ENCODE results near the gene ALDH1L2.
"Not testable (repeated sequence)": the region's sequence is repeated elsewhere in the genome, so short reads cannot be mapped to it uniquely, and the experiment has no call there.

The ALDH1L2 gene

DNA sequence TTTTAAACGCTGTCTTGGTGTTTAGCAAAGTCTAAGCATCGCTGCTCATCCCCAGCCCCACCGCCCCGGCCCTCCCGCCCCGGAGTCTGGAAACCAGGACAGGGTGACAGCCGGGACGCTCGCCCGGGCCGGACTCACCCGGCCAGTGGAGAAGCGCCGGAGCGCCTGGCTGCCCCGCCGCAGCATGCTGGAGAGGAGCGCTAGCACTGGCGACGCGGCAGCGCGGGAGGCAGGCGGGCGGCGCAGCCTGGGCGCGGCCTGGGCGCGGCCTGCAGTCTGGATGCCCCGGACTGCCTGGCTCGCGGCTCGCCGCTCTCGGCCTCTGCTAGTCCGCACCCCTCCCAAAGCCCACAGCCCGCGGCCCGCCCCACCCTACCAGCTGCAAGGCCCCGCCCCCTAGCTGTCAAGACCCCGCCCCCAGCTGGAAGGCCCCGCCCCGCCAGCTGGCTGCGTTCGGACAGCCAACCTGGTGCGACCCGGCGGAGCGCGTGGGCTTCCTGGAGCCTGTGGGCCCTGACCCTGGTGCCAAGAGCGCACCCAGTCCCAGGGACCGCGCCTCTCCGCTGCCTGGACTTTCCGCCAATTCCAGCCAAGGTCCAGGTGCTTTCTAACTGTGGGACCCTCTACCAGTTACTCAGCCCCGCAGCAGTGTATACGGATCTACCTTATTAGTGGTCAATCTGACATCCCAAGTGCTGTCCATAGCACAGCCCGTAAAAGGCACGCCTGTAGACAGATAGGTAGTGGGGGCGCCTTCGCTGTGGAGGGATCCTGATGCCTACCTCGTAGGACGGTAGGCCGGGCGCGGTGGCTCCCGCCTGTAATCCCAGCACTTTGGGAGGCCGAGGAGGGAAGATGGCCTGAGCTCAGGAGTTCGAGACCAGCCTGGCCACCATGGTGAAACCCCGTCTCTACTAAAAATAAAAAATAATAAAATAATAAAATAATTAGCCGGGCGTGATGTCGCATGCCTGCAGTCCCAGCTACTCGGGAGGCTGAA lies at the start of gene ALDH1L2:
TSS of gene ALDH1L2 (minus strand) at position 208 of the 1,000 bp plus-strand sequence. CDS start at position 186, 22 bp downstream.
- DNase-seq (ENCODE audit: low read depth in 2 of 2) = peak; percentile 2 to 47

DNA sequence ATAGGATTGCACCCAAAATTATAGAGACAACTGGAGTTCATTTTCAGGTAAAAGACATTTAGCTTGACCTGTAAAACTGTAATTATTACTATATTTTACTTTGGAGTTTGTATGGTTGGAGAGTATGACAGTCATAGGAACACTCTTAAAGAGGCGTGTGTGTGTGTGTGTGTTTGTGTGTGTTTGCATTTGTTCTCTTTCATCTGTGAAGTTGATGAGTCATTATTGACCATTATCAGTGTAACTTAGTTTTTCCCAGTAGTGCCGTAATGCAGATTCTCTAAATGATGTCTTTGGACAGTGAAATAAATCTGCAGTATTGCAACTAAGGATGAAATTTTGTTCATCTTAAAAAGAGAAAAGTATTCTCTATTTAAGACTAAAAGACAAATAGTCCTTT lies 36.3 kb upstream of the ALDH1L2 start:
- no peak for DNase-seq (ENCODE audit: low read depth in 2 of 2)

DNA sequence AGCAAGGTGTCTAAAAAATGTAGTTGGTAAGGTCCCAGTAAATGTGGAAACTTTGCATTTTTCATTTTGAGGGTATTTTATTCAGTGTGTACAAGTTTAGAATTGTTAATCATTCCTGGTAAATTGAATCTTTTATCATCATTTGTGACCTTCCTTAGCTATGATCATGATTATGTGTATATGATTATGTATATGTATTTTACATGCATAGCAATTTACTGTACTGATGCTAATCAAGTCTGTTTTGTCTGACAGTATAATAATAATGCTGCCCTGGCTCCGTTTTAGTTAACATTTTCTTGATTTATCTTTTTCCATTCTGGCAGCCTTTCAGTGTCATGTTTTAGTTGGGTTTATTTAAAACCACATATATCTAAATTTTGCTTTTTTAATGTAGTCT lies 32.7 kb upstream of the ALDH1L2 start:
- DNase-seq (ENCODE audit: low read depth in 2 of 2) = no peak

DNA sequence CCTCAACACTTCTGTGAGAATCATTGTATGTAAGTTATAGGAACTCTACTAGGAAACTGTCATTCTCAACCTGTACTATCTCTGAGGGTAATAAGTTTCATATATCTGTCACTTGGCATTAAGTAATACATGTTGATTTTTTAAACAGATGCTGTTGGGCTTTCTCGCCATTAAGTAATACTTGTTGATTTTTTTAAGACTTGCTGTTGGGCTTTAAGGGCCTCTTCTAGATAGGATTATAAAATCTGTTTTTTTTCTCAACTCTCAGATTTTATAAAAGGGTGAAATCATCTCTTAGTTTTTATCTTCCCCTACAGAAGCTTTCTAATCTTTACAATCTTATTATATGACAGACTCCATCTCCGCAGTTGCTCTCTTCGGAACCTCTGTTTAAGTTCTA lies 28.8 kb upstream of the ALDH1L2 start:
- DNase-seq (ENCODE audit: low read depth in 2 of 2) = no peak

DNA sequence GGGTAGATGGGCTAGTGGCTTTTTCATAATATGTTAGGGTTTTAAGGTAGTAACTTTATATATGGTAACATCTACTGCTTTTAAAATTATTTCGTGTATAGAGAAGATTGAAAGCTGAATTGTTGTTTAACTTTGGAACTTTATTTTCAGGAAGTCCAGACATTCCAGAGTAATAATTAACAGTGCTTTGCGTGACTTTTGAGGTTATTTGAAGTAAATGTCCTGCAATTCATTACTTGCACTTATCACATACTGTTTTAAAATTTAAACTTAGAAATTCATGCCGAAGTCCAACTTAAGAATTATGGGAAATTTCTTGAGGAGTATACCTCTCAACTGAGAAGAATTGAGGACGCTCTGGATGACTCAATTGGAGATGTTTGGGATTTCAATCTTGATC lies 26.6 kb upstream of the ALDH1L2 start:
- no peak for DNase-seq (ENCODE audit: low read depth in 2 of 2)

DNA sequence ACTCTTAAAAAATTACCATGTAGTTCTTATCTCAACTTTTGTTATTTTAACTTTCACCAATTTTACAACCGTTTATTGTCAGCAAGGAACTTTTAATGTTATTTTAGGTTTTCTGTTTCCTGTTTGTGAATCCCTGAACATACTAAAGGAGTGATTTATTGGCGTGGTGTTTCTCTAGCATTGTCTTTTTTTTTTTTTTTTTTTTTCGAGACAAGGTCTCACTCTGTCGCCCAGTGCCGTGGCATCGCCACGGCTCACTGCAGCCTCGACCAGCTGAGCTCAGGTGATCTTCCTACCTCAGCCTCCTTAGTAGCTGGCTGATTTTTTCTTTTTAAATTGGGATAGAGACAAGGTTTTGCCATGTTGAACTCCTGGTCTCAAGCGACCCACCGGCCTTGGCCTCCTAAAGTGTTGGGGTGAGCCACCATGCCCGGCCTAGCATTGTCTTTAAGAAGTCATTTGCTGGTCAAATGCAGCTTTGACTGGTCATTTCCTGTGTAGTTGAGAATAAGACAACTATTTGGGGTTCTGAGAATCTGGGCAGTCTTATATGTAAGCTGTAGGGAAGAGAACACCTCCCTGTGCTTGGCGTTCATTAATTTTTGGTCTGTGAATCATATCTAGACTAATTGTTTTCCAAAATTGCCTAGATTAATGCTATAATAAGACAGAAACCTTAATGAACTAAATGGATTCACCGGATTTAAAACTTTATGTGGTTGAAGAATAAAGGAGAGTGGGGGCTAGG lies 25.4 kb upstream of the ALDH1L2 start:
- DNase-seq (ENCODE audit: low read depth in 2 of 2) = no peak

DNA sequence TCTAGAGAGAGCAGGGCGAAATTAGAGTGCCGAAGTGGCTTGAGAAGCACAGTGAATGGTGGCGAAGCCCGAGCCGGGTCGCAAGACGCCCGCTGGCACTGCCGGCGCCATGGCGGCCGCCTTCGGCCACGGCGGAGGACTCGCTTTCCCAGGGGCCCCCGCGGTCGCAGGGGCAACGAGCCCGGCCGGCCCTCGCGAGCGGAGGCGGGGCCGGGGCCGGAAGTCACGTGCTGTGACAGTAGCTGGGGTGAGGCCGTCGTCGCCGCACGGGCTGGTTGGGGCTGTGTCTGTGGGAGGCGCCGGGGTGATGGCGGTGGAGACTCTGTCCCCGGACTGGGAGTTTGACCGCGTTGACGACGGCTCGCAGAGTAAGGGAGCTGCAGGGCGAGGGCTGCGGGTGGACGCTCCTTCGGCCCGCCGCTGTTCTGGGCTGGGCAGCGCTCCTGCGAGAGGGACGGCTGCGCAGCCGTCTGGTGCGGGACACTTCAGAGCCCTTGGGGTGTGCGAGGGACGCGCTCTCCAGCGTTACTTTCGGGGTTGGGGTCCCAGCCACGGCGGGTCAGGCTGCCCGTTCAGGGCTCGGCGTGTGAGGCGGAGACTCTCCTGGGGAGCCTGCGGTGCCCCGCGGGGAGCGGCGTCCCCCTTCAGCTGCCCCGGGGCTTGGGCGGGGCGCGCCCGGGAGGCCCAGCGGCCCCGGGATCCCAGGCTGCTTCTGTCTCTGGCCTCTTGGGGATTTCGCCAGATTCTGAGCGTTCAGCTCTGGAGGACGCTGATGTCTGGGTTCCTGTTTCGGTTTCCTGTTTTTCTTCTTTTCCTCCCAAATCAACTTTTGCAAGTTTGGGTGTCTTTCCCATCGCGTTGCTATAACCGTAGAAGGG lies 23.5 kb upstream of the ALDH1L2 start, which contains the start of gene WASHC4:
TSS of gene WASHC4 (plus strand) at position 238 of the 878 bp plus-strand sequence. CDS start at position 308, 70 bp downstream.
- peak; percentile 85 to 89 for DNase-seq (ENCODE audit: low read depth in 2 of 2)

DNA sequence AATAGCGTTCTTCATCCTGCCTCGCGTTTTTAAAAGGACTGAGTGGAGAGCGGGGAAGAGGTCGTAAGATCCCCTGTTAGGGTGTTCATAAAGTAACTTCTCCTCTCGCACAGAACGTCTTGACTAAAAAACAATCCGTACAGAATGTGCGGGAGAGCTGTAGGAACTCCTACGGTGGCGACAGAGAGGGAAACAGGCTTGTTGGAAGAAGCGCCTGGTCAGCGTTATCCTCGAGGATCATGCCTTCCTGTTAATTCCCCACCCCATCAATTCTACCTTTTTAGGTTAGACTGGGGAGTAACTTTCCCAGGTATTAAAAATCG lies 22.9 kb upstream of the ALDH1L2 start:
- DNase-seq (ENCODE audit: low read depth in 2 of 2) = peak in 1 of 2 donors; percentile 4

DNA sequence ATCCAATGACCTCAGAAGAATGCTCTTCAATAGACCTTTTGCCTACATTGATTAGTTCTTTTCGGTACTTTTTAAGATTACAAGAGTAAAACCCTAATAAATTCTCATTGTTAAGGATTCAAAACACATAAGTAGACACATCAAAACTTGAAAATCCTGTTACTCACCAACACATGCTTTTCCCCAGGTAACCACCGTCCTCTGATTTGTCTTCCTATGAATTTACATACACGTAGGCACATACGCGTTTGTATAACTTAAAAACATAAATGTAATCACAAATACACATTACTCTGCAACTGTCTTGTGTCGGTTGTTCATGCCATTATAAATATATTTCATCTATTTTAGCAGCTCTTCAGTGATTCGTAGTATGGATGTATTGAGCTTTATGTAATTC lies 22.4 kb upstream of the ALDH1L2 start:
- no peak for DNase-seq (ENCODE audit: low read depth in 2 of 2)

DNA sequence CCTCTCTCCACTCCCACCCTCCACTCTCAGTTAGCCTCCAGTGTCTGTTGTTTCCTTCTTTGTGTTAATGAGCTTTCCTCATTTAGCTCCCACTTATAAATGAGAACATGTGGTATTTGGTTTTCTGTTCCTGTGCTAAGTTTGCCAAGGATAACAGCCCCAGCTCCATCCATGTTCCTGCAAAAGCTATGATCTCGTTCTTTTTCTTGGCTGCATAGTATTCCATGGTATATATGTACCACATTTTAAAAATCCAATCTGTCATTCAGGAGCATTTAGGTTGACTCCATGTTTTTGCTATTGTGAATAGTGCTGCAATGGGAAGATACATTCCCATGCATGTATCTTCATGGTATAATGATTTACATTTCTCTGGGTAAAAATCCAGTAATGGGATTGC lies 20.5 kb upstream of the ALDH1L2 start:
- no peak for DNase-seq (ENCODE audit: low read depth in 2 of 2)

DNA sequence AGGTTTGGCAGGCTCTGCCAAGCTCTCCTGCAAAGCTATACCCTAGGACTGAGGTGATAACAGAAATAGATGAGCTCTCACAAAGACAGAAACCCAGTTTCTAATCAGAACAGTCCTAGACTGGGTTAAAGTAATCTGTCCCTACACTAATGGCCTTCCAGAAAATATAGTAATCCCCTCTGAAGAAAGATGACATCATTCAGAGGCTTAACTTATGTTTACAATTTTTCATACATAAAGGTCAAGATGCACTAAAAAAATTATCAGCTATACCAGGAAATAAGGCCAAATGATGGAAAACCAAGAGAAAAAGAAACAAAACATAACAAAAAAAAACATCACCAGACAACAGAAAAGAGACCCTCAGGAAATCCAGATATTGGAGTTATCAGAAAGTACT lies 18.4 kb upstream of the ALDH1L2 start:
- DNase-seq (ENCODE audit: low read depth in 2 of 2) = no peak

DNA sequence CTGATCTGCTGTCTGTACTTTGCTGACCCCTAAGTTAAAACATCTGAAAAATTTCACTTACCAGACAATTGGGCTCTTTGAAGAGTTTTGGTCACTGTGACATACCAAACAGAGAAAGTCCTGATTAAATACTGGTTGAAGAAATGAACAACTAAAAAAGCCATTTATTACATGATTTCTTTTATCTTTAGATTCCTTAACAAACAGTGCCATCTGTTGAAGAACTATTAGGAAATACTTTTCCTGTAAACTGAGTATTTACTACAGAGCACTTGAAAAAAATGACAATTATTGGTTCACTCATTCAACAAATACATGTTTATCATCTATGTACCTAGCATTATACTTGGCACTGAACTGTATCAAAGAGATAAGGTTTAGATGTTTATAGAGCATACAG lies 16.7 kb upstream of the ALDH1L2 start:
- DNase-seq (ENCODE audit: low read depth in 2 of 2) = no peak

DNA sequence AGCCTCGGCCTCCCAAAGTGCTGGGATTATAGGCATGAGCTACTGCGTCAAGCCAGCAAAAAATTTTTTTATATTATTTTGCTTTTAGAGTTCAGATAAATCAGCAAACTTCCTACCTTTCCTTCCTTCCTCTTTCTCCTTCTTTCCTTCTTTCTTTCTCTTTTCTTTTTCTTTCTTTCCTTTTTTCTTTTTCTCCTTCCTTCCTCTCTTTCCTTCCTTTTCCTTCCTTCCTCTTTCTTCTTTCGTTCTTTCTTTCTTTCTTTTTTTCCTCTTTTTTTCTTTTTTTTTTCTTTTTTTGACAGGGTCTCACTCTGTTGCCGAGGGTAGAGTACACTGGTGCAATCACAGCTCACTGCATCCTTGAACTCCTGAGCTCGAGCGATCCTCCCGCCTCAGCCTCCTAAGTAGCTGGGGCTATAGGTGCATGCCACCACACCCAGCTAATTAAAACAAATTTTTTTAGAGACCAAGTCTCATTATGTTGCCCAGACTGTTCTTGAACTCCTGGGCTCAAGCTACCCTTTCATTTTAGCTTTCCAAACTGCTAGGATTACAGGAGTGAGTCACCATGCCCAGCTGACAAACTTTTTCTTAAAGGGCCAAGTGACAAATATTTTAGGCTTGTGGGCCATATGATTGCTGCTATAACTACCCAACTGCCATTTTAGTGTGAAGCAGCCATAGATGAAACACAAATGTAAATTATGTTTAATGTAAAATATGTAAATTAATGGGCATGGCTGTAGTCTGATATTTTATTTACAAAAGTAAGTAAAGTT lies 16.1 kb upstream of the ALDH1L2 start:
- no peak for DNase-seq (ENCODE audit: low read depth in 2 of 2)

DNA sequence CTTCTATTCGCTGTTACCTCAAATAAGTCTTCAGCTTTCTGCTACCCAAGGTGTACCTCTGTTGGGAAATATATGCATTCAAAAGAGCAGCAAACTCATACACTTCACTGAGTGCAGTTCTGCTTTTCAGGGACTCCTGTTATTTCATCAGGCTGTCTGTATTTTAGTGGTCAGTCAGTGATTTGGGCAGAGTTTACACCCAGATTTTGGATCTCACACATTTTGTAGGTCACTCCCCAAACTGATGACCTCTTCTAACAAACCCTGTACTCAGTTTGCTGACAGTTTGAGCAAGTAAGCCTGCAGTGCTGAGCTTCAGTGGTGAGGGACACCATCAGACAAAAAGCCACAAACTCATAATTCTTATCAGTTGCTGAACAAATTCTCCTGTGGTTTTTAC lies 15.1 kb upstream of the ALDH1L2 start:
- no peak for DNase-seq (ENCODE audit: low read depth in 2 of 2)

DNA sequence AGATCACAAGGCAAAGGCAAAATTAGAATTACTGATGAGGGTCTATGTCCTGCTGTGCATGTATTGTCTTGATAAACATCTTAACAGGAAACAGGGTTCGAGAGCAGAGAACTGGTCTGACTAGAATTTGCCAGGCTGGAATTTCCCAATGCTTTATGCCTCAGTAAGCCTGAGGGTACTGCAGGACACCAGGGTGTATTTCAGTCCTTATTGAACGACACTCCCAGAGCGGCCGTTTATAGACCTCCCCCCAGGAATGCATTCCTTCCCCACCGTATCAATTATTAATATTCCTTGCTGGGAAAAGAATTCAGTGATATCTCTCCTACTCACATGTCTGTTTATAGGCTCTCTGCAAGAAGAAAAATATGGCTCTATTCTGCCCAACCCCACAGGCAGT lies 11.1 kb upstream of the ALDH1L2 start:
- DNase-seq (ENCODE audit: low read depth in 2 of 2) = not testable (repeated sequence)

DNA sequence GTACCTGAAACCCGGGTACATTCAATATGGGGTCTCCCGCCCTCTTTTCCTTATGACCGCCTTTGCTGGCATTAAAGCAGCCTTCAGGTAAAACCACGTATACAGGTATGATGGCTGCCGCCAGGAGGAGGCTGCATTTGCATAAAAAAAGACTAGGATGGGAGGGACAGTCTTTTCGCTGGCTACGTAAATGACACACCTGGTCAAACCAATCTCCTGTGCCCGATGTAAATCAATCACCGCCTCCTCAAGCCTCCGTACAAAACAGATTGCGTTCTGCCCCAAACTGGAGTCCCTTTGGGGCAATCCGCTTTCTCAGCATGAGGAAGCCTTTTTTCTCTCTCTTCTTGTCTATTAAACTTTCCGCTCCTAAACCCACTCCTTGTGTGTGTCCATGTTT lies 8.1 kb upstream of the ALDH1L2 start:
- DNase-seq (ENCODE audit: low read depth in 2 of 2) = no peak

DNA sequence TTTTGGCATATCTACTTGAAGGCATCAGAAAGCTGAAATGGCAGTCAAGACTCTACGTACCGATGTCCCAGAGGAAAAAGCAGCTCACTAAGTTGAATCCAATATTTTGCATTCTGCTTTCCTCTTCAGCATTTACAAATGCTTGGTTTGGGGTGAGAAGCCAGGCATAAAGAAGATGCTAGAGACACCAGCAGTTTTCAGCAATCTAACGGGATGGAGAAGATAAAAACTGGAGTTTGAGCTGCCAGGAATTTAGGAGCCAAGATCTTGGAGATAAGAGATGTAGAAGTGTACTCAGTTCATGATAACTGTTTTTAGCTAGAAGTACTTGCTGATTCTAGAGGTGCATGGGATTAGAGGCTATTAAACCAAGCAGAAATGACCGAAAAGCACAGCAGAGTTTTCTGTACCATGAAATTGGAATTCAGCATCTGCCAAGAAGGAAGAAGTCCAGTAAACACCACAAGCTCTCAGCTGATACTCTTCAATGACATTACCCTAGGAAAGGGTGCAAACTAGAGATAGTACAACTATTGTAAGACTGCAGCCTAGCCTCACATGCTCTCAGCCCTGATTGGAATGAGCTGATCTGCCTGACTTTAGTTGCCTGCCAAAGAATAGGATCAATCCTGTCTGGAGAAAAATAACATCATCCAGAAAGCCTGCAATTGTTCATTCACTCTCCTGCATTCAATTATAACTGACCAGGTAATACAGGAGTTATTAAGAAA lies 7.4 kb upstream of the ALDH1L2 start:
- no peak for DNase-seq (ENCODE audit: low read depth in 2 of 2)

DNA sequence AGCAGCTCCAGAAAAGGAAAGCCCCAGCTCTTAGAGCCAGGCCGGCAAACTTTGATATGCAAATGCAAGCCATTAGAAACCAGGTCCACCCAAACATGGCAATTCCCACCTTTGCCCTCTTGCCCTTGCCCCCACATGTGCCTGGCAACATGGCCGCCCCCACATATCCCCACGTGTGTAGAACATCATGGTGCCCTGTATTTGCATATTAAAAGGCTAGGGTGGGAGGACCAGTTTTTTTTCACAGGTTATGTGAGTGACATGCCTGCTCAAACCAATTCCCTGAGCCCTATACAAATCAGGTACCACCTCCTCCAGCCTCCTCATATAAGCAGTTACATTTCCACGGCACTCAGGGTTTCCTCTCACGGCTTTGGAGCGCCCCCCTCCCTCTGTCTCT lies 6.1 kb upstream of the ALDH1L2 start:
- DNase-seq (ENCODE audit: low read depth in 2 of 2) = no peak

DNA sequence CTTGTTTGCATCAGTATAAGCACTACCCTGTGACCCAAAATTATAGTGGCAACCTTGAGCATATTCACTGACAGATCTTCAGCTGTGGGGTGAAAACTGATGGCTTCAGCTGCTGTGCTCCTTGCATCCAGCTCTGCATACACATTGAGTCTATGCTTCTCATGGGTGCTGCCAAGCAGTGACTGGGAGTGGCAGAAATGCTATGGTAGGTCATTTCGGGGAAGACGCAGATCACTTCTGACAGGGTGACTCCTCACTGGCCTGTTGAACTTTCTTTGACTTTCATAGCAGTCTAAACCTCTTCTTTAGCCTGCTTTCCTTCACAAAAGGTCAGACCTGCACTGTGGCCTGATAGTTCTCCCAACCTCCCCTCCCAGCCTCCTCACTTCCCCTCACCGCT lies 5.6 kb upstream of the ALDH1L2 start:
- no peak for DNase-seq (ENCODE audit: low read depth in 2 of 2)

DNA sequence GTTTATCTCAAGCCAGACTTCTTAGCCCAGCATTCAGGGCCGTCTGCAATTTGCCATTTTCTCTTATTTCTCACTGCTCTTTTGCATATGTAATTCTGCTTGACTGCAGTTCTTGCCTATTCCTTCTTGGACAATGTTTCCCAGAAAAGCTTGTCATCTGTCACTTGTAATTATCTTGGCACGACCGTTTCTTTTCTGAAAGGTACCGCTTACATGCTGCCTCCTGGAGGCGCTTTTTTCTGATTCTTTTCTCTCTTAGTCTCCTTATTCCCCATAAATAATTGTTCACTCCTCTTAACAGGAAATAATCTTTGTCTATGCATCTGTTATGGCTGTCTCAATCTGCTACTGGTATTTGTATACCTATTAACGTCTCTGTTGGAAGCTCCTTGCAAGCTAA lies 1.2 kb upstream of the ALDH1L2 start:
- DNase-seq (ENCODE audit: low read depth in 2 of 2) = no peak
